ENCODE data around the gene NAV2.

NAV2 gene

GRCh38 chr11:20000022-20000350, 287.3 kb downstream of the NAV2 start:
- Histone ChIP-seq H3K9ac (ENCODE audit: low read depth, low read length) (no peak overlapping the region), H3K79me2 (ENCODE audit: insufficient read depth, low read length) (no peaks in the 10 kb centered on the region), H3K4me2 (ENCODE audit: insufficient read depth, low read length) (no peak overlapping the region)

GRCh38 chr11:20000351-20001134, 287.9 kb downstream of the NAV2 start:
- no peak overlapping the region for H3K9ac ChIP-seq (ENCODE audit: low read depth, low read length)
- H3K27ac ChIP-seq (ENCODE audit: low read length): no peak overlapping the region
- H4K20me1 ChIP-seq (ENCODE audit: insufficient read depth, low read length): no peaks in the 10 kb centered on the region
- H3K4me3 ChIP-seq (ENCODE audit: low read depth in 1 of 2, low read length in 2 of 2): no peak overlapping the region
- TF ChIP-seq, protein P1, sequence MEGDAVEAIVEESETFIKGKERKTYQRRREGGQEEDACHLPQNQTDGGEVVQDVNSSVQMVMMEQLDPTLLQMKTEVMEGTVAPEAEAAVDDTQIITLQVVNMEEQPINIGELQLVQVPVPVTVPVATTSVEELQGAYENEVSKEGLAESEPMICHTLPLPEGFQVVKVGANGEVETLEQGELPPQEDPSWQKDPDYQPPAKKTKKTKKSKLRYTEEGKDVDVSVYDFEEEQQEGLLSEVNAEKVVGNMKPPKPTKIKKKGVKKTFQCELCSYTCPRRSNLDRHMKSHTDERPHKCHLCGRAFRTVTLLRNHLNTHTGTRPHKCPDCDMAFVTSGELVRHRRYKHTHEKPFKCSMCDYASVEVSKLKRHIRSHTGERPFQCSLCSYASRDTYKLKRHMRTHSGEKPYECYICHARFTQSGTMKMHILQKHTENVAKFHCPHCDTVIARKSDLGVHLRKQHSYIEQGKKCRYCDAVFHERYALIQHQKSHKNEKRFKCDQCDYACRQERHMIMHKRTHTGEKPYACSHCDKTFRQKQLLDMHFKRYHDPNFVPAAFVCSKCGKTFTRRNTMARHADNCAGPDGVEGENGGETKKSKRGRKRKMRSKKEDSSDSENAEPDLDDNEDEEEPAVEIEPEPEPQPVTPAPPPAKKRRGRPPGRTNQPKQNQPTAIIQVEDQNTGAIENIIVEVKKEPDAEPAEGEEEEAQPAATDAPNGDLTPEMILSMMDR (IDR thresholded peaks at IDR 0.05; ENCODE audit: borderline replicate concordance, extremely low read depth, low read length, poor library complexity, severe bottlenecking): no peak
- no peak for TF ChIP-seq EZH2 (IDR thresholded peaks at IDR 0.05; ENCODE audit: borderline replicate concordance, low read depth, low read length, severe bottlenecking)
- DNase-seq (no peak), ATAC-seq (ENCODE audit: insufficient read depth, low read depth) (no peak)
- no peaks in the 10 kb centered on the region for H3K36me3 ChIP-seq (ENCODE audit: insufficient read depth, low read length)
- H3K4me1 ChIP-seq (ENCODE audit: insufficient read depth, low read length): no peaks in the 10 kb centered on the region
- no peak overlapping the region for H3K4me2 ChIP-seq (ENCODE audit: insufficient read depth, low read length)
- no peak overlapping the region for H2AFZ ChIP-seq (ENCODE audit: low read depth, low read length)
- no peaks in the 10 kb centered on the region for H3K79me2 ChIP-seq (ENCODE audit: insufficient read depth, low read length)
- H3K27me3 ChIP-seq (ENCODE audit: insufficient read depth, low read length, poor library complexity): peaks cover 6% of the 10 kb centered on the region
- H3K9me3 ChIP-seq (ENCODE audit: insufficient read depth, low read length, severe bottlenecking): no peaks in the 10 kb centered on the region

More at GRCh38 chr11:20000022-20000350, 287.3 kb downstream of the NAV2 start:
- no peak for DNase-seq
- no peak for ATAC-seq (ENCODE audit: insufficient read depth, low read depth)
- Histone ChIP-seq H3K4me1 (ENCODE audit: insufficient read depth, low read length) (no peaks in the 10 kb centered on the region), H3K27me3 (ENCODE audit: insufficient read depth, low read length, poor library complexity) (peaks cover 6% of the 10 kb centered on the region), H3K4me3 (ENCODE audit: low read depth in 1 of 2, low read length in 2 of 2) (no peak overlapping the region), H2AFZ (ENCODE audit: low read depth, low read length) (no peak overlapping the region), H3K27ac (ENCODE audit: low read length) (no peak overlapping the region), H3K9me3 (ENCODE audit: insufficient read depth, low read length, severe bottlenecking) (no peaks in the 10 kb centered on the region), H3K36me3 (ENCODE audit: insufficient read depth, low read length) (no peaks in the 10 kb centered on the region), H4K20me1 (ENCODE audit: insufficient read depth, low read length) (no peaks in the 10 kb centered on the region)
- TF ChIP-seq, protein P1 (IDR thresholded peaks at IDR 0.05; ENCODE audit: borderline replicate concordance, extremely low read depth, low read length, poor library complexity, severe bottlenecking): no peak
- TF ChIP-seq EZH2 (IDR thresholded peaks at IDR 0.05; ENCODE audit: borderline replicate concordance, low read depth, low read length, severe bottlenecking): no peak

DNA sequence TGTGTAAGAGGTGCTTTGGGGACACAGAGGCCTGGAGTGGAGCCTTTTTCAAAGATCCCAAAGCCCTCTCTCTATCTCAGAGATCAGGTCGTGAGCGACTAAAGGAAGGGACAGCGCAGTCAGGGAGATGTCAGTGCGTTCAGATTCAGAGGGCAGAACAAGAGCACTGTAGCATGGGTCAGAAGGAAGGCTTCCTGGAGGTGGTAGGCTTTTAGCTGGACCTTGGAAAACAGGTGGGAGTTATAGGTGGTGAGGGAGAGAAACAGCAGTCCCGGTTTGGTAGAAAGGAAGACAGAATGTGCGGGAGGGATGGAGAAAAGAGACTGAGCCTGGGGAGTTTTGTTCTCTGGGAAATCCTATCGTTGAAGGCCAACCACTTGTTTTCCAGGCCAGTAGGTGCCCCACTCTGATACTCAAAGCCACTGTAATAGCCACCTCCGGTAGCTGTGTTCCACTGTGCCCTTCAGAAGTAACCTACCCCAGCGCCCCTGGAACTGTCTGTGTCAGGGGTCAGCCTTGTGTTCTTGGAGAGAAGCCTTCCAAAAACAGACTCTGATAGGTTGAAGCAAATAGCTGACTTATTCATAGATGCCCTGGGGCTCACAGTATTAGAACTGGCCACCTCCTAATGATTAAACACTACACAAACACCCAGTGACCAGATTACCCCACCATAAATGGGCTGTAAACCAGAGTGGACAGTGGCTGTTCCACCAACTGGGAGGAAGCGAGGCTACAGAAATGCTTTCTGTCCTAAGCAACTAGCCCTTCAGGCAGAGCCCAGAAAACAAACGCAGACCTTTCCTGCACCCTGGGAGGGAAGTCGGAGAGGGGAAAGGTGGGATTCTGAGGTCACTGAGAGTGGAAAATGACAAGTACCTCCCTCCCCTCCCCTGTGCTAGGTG, 289.9 kb downstream of the NAV2 start:
- H3K79me2 ChIP-seq (ENCODE audit: insufficient read depth, low read length): no peaks in the 10 kb centered on the region
- DNase-seq (no peak), ATAC-seq (ENCODE audit: insufficient read depth, low read depth) (no peak)
- no peak overlapping the region for H2AFZ ChIP-seq (ENCODE audit: low read depth, low read length)
- no peaks in the 10 kb centered on the region for H3K36me3 ChIP-seq (ENCODE audit: insufficient read depth, low read length)
- H3K27me3 ChIP-seq (ENCODE audit: insufficient read depth, low read length, poor library complexity): peaks cover 3% of the 10 kb centered on the region
- no peaks in the 10 kb centered on the region for H3K4me1 ChIP-seq (ENCODE audit: insufficient read depth, low read length)
- H3K4me3 ChIP-seq (ENCODE audit: low read depth in 1 of 2, low read length in 2 of 2): no peak overlapping the region
- TF ChIP-seq, protein P1 (IDR thresholded peaks at IDR 0.05; ENCODE audit: borderline replicate concordance, extremely low read depth, low read length, poor library complexity, severe bottlenecking): no peak
- no peak for TF ChIP-seq EZH2 (IDR thresholded peaks at IDR 0.05; ENCODE audit: borderline replicate concordance, low read depth, low read length, severe bottlenecking)
- H3K27ac ChIP-seq (ENCODE audit: low read length): no peak overlapping the region
- no peak overlapping the region for H3K4me2 ChIP-seq (ENCODE audit: insufficient read depth, low read length)
- H3K9me3 ChIP-seq (ENCODE audit: insufficient read depth, low read length, severe bottlenecking): no peaks in the 10 kb centered on the region
- H4K20me1 ChIP-seq (ENCODE audit: insufficient read depth, low read length): no peaks in the 10 kb centered on the region
- H3K9ac ChIP-seq (ENCODE audit: low read depth, low read length): no peak overlapping the region

All from DND-41 (cell line).